Middle frontal gyrus (tissue), 1 donor: Measurements from ENCODE around the gene ZBTB1.
"Not testable (repeated sequence)": the region's sequence is repeated elsewhere in the genome, so short reads cannot be mapped to it uniquely, and the experiment has no call there.

Source experiments
- DNase-seq: peaks from one replicate; pipeline ENCODE4 v3.0.0-alpha.2; 2015; ENCODE audit warnings: low spot score; ENCODE audit errors: extremely low spot score

ZBTB1 gene

GRCh38 chr14:64500088-64500487 is 4.5 kb upstream of the ZBTB1 start:
- DNase-seq = no peak

GRCh38 chr14:64501411-64502171 is 3.0 kb upstream of the ZBTB1 start:
- no peak for DNase-seq

DNA sequence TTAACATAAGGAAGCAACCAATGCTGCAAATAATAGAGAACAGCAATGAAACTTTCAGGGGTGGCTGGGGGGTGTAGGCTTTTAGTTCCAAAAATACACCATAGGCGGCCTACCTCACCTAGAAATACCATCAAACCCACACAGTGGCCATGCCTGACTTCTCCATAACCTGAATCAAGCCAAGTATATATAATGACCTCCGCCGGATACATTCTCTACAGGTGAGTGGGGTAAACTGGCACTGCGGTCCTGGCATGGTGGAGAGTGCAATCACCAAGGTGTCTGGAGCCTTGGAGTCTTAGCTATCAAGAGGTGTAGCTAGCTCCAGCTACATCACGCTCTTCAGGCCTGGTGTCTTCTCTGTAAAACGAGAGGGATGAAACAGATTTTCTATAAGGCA is 2.1 kb upstream of the ZBTB1 start:
- no peak for DNase-seq

GRCh38 chr14:64502887-64503433 is 1.6 kb upstream of the ZBTB1 start:
- no peak for DNase-seq

DNA sequence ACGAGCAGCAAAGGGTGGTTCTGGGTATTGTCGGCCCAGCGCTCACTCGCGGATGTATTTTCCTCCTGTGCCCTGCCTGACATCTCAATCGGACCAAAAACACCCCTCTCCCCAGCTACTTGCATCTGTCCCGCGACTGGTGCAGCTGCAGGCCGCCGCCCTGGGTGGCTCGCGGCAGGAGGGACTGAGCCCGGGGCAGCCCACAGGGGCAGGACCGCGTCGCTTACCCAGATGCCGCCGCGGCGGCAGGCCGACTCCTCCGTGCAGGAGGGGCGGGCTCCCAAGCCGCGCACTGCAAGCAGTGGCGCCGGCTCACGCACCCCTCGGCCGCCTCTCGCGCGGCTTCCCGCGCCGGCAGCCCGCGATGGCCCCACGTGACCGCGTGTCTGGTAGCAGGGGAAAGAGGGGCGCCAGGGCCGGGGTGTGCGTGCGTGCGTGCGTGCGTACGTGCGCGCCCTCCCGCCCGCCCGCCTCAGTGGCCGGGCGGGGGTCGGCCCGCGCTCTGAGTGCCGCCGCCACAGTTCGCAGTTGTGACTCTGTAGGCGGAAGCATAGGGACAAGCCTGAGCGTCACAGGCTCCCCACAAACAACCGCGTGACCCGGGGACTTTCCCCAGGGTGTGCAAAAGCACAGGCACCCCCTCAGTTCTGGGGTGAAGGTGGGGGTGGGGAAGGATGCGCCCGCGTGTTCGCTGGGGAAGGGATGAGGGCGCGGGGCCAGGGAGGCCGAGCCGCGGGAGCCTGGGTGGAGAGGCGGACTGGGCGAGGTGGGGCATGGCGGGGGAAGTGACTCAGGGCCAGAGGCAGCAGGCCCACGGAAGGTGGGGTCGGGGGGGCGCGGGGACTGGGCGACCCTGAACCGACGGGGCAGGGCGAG is 898 bp upstream of the ZBTB1 start, which contains the start of gene ZBTB25:
Gene ZBTB25 (minus strand): TSS at position 405 of the 876 bp plus-strand sequence. CDS start 13,305 bp downstream, outside the sequence.
- peak; percentile 85 for DNase-seq

DNA sequence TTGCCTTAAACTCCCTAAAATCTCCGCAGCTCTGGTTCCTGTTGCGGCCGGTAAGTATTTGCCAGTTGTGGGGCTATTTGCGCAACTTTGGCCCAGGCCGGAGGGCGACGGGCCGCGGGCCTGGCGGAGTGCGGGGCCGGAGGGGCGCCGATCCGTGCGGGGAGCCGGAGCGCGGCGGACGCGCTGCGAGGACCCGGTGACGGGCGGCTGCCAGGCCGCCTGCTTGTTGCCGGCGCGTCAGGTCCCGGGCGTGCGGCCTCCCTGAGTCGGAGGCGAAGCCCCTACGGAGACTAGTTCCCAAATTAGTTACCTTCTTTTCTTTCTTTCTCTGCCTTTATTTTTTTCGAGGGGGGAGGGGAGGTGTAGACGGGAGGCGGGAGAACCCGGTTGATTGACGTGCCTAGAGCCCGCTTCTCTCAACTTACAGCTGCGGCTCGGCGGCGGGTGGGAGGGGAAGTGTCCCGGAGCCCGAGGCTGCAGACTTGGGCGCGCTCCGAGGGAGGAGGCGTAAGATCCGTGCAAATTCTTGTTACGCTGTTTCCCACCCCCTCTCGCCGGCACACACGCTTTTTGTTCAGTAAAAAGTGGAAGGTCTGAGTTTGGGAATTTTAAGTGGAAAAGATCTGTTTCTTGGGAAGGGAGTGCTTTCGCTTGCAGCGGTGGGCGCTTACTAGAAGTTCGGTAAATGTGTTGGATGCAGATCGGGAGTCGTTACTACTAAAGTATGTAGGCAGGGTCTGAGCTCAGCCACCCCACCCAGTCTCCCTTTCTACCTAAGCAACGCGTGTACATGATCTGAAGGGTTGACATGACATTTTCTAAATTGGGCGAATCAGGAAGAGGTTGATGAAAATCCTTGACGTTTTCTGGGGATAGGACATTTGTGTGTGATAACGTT is 576 bp downstream of the ZBTB1 start:
- DNase-seq = peak; percentile 71

- DNase-seq = no peak
Measured at GRCh38 chr14:64506721-64507120, 2.2 kb downstream of the ZBTB1 start.

GRCh38 chr14:64507376-64508156 is 3.0 kb downstream of the ZBTB1 start:
- DNase-seq = no peak

DNA sequence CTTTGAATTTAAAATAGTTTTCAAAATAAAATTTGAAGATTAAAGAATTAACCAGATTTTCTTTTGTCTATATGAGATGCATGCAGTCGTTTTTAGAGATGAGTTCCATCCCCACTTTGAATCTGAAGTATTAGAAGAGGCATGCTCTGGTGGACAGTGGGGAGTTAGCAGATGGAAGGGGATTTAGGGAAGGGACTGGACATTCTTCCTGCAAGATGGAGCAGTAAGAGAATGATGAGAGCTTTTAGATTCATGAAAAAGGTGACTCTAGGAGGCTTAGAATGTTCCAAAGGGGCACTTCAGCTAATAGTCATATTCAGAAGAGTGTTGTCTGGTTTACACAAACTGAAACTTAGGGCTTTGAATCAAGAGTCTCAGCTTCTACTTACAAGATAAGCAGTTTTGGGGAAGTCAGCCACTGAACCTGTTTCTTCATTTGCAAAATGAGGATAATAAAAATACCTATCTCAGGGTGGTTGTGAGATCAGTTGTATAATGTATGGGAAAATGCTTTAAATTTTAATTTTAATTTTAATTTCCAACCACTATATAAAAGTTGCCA is 3.7 kb downstream of the ZBTB1 start:
- DNase-seq = no peak

- DNase-seq = no peak
Measured at GRCh38 chr14:64509036-64509435, 4.5 kb downstream of the ZBTB1 start.

- DNase-seq = peak; percentile 52
Measured at GRCh38 chr14:64510825-64511671, 6.5 kb downstream of the ZBTB1 start.

DNA sequence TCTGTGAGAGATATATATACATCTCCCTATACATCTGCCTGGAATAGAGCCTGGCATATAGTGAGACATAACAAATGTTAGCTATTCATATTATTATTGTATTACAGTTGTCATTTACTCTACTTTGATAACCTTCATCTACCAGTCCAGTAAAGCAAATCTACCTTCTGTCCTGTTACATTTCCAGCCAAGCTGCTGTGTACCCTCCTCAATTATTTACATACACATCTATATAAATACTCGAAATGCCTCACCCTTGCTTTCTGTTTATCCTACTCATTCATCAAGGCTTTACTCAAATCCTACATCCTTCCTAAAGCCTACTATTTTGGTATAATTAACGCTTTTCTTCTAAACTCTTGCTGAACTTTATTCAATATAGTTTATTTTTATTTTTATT is 8.7 kb downstream of the ZBTB1 start:
- no peak for DNase-seq

- no peak for DNase-seq
Measured at GRCh38 chr14:64515053-64515452, 10.5 kb downstream of the ZBTB1 start.

DNA sequence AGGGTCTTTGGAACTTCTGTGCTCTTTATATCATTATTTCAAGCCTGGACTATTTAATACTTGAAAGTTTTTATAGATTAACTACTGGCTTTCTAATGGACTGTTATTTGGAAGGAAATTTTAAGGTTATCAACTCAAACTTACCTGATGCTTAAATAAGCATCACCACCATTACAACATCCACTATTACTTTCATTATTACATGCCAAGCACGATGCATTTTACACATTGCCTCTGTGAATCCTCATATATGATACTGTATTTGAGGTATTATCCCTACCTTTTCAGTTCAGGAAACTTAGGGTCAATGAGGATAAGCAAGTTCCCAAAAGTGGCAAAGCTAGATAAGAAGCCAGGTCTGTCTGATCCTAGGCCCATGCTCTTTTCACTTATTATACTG is 12.4 kb downstream of the ZBTB1 start:
- no peak for DNase-seq

DNA sequence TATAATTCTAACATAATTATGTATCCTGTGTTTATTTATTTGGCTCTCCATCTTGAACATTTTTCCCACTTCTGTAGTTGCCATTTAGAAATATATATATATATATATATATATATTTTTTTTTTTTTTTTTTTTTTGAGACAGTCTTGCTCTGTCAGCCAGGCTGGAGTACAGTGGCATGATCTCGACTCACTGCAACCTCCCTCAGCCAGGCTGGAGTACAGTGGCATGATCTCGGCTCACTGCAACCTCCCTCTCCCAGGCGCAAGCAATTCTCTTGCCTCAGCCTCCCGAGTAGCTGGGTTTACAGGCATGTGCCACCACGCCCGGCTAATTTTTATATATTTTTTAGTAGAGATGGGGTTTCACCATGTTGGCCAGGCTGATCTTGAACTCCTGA is 13.1 kb downstream of the ZBTB1 start:
- not testable (repeated sequence) for DNase-seq

- no peak for DNase-seq
Measured at GRCh38 chr14:64518229-64518628, 13.7 kb downstream of the ZBTB1 start.

DNA sequence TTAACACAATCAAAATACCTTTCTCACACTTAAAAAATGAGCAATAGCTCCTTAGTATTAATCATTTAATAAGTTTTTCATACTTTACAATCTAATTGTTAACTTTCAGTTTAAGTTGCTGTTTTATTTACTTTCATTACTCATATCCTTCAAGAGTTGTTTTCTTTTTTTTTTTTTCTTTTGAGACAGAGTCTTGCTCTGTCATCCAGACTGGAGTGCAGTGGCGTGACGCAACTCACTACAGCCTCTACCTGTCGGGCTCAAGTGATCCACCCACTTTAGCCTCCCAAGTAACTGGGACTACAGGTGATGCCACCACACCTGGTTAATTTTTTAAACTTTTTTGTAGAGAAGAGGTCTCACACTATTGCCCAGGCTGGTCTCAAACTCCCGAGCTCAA is 16.1 kb downstream of the ZBTB1 start:
- no peak for DNase-seq

- DNase-seq = no peak
Measured at GRCh38 chr14:64522591-64523355, 18.2 kb downstream of the ZBTB1 start.
